GM18526 (cell line): ENCODE results near the gene ATP9B.

Experiments
- POLR2A ChIP-seq: IDR thresholded peaks from 3 replicates; pipeline ENCODE4 v1.6.1; 2011; ENCODE audit not compliant: insufficient read length; ENCODE audit errors: extremely low read depth

Gene ATP9B

GRCh38 chr18:79424880-79425568 is 355.8 kb downstream of the ATP9B start:
- no peak for TF ChIP-seq POLR2A

DNA sequence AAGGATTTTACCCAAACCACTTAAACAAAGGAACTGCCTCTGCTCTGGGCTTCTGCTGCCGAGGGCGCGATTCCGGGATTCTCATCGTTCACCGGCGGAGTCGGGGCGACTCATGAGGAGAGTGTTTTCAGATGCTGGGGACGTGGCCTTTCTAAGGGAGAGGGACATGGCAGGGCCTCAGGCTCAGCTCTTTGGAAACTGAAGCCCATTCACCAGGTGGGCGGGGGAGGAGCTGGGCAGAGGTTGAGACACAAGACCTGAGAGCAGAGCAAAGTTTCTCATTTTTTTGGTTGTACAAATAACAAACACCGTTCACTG is 356.3 kb downstream of the ATP9B start:
- TF ChIP-seq POLR2A, result no peak

GRCh38 chr18:79426376-79427300 is 357.4 kb downstream of the ATP9B start:
- no peak for TF ChIP-seq POLR2A

GRCh38 chr18:79427368-79428225 is 358.4 kb downstream of the ATP9B start:
- no peak for TF ChIP-seq POLR2A
